ENCODE data around the gene NPAS3.
A peak's percentile ranks its signal among the peaks of the same experiment; 100 is the strongest.

Gene NPAS3

GRCh38 chr14:32896979-32897697, 41.5 kb upstream of the NPAS3 start:
- 0 out of 2 replicates have a peak, but pooled peaks have one; percentile 19 for TF ChIP-seq PRDM10 (tag by site-specific recombination; IDR thresholded peaks at IDR 0.05)
- peak; percentile 47 for TF ChIP-seq ZNF335 (tag by site-specific recombination; conservative IDR thresholded peaks at IDR 0.05)
- no peak for TF ChIP-seq GLI2 (tag by site-specific recombination; IDR thresholded peaks at IDR 0.05; ENCODE audit: borderline replicate concordance, low read depth)
- 0 out of 2 replicates have a peak, but pooled peaks have one; percentile 25 for TF ChIP-seq REST (tag by site-specific recombination; IDR thresholded peaks at IDR 0.05)
- no peak for TF ChIP-seq ZIC2 (tag by site-specific recombination; IDR thresholded peaks at IDR 0.05)
- CTCF ChIA-PET, result interaction anchor here (0.6 kb wide), 1 partner anchor 11 kb away, joined by 6 read pairs; no protein-coding TSS in a partner anchor
- H3K36me3 ChIP-seq (ENCODE audit: control insufficient read depth in 2 of 2, insufficient read depth in 1 of 2, low read length in 2 of 2), result no peaks in the 10 kb centered on the region
- no peaks in the 10 kb centered on the region for H3K9me3 ChIP-seq (ENCODE audit: control insufficient read depth, insufficient read depth, low read depth, low read length)
- H3K4me3 ChIP-seq (ENCODE audit: low read depth, low read length), result peak overlapping the region; percentile 36
- 0 out of 2 replicates have a peak, but pooled peaks cover 5% of the 10 kb centered on the region for H3K4me1 ChIP-seq (ENCODE audit: control insufficient read depth, insufficient read depth, low read length)
- POLR2A ChIA-PET, result no interaction called here
- no peak overlapping the region for H3K27ac ChIP-seq (ENCODE audit: extremely low read depth, low read depth, low read length)

GRCh38 chr14:32897698-32898064, 41.0 kb upstream of the NPAS3 start:
- H3K9me3 ChIP-seq (ENCODE audit: control insufficient read depth, insufficient read depth, low read depth, low read length), result no peaks in the 10 kb centered on the region
- 0 out of 2 replicates have a peak, but pooled peaks cover 5% of the 10 kb centered on the region for H3K4me1 ChIP-seq (ENCODE audit: control insufficient read depth, insufficient read depth, low read length)
- ChIA-PET POLR2A (no interaction called here), CTCF (no interaction called here)
- H3K4me3 ChIP-seq (ENCODE audit: low read depth, low read length), result peak overlapping the region; percentile 36; the same call in 1 of the 2 replicates
- no peaks in the 10 kb centered on the region for H3K36me3 ChIP-seq (ENCODE audit: control insufficient read depth in 2 of 2, insufficient read depth in 1 of 2, low read length in 2 of 2)
- no peak overlapping the region for H3K27ac ChIP-seq (ENCODE audit: extremely low read depth, low read depth, low read length)
- no peak for TF ChIP-seq ZNF112 (tag by site-specific recombination; IDR thresholded peaks at IDR 0.05)

GRCh38 chr14:32898876-32899275, 39.8 kb upstream of the NPAS3 start:
- no peak overlapping the region for H3K4me3 ChIP-seq (ENCODE audit: low read depth, low read length)
- 0 out of 2 replicates have a peak, but pooled peaks cover 5% of the 10 kb centered on the region for H3K4me1 ChIP-seq (ENCODE audit: control insufficient read depth, insufficient read depth, low read length)
- POLR2A ChIA-PET, result no interaction called here
- TF ChIP-seq ZNF398 (tag by site-specific recombination; IDR thresholded peaks at IDR 0.05), result no peak
- TF ChIP-seq ZNF214 (tag by site-specific recombination; IDR thresholded peaks at IDR 0.05; ENCODE audit: borderline replicate concordance), result no peak
- no peak for TF ChIP-seq ZNF114 (tag by site-specific recombination; IDR thresholded peaks at IDR 0.05)
- no peaks in the 10 kb centered on the region for H3K9me3 ChIP-seq (ENCODE audit: control insufficient read depth, insufficient read depth, low read depth, low read length)
- CTCF ChIA-PET, result interaction anchor here (0.7 kb wide), 2 partner anchors 39 to 777 kb away, joined by 3 read pairs; no protein-coding TSS in a partner anchor
- H3K27ac ChIP-seq (ENCODE audit: extremely low read depth, low read depth, low read length), result no peak overlapping the region
- no peaks in the 10 kb centered on the region for H3K36me3 ChIP-seq (ENCODE audit: control insufficient read depth in 2 of 2, insufficient read depth in 1 of 2, low read length in 2 of 2)
